Subcutaneous abdominal adipose tissue (tissue), 5 donors: Measurements from ENCODE around the gene TBX20.
"Not testable (repeated sequence)": the region's sequence is repeated elsewhere in the genome, so short reads cannot be mapped to it uniquely, and the experiment has no call there.

Source experiments
- H3K27ac ChIP-seq: one replicate; pipeline ENCODE4 v1.7.0; 2013; ENCODE audit warnings: low read depth, mild to moderate bottlenecking, inconsistent platforms, low read length, moderate library complexity
- H3K27me3 ChIP-seq, 5 donors: one replicate each; pipeline ENCODE4 v1.7.0; 2013; ENCODE audit warnings: low read length in 5 of 5, inconsistent platforms in 1 of 5; ENCODE audit not compliant: control insufficient read depth in 5 of 5, insufficient read depth in 4 of 5
- H3K36me3 ChIP-seq, 5 donors: one replicate each; pipeline ENCODE4 v1.7.0; 2013; ENCODE audit warnings: low read length in 5 of 5; ENCODE audit not compliant: control insufficient read depth in 5 of 5, insufficient read depth in 5 of 5
- H3K4me1 ChIP-seq, 5 donors: one replicate each; pipeline ENCODE4 v1.7.0; 2013; ENCODE audit warnings: low read length in 5 of 5, mild to moderate bottlenecking in 3 of 5, moderate library complexity in 1 of 5; ENCODE audit not compliant: control insufficient read depth in 5 of 5, insufficient read depth in 5 of 5
- H3K4me3 ChIP-seq, 5 donors: one replicate each; pipeline ENCODE4 v1.7.0; 2013; ENCODE audit warnings: low read length in 5 of 5, low read depth in 1 of 5
- H3K9ac ChIP-seq, 5 donors: one replicate each; pipeline ENCODE4 v1.7.0; 2013; ENCODE audit warnings: low read length in 5 of 5, mild to moderate bottlenecking in 4 of 5, moderate library complexity in 3 of 5
- H3K9me3 ChIP-seq, 5 donors: one replicate each; pipeline ENCODE4 v1.7.0; 2013; ENCODE audit warnings: low read length in 5 of 5; ENCODE audit not compliant: control insufficient read depth in 5 of 5
- donor health status: healthy.
- donor health status: healthy.
- donor health status: healthy.
- donor health status: healthy.
- donor health status: healthy.

The TBX20 gene

DNA sequence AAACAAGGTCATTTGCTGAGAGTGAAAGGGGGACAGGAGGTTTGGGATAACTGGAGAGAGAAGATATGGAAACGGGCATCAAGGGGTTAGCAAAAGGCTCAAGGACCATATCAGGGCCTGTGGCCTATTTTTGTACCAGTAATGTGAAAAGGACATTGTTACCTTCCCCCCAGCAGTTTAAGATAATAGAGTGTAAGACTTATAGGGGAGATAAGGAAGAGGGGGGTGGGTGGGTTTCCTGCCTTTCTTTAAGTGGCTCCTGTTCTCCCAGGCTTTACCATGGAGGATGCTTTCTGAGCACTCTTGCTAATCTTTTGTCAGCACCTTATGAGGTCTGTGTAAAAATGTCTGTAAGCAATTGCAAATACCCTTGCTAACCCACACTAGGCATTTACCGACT is 80.7 kb downstream of the TBX20 start:
- H3K9me3 ChIP-seq, H3K9ac ChIP-seq, H3K27ac ChIP-seq, H3K4me1 ChIP-seq, H3K36me3 ChIP-seq, H3K27me3 ChIP-seq, H3K4me3 ChIP-seq: not testable (repeated sequence)

DNA sequence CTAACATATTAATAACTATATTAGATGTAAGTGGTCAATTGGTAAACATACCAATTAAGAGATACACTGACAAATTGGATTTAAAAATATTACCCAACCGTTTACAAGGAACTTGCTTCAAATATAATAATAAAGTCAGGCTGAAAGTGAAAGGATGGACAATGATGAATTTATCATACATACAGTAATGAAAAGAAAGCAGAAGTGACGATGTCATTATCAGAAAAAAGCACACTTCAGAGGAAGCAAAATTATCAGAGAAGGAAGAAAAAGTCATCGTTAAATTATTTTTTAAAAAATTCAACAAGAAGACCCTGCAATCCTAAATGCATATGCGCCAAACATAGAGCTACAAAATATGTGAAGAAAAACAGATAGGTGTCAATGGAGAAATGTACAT is 81.8 kb downstream of the TBX20 start:
- not testable (repeated sequence) for H3K9ac ChIP-seq, H3K9me3 ChIP-seq, H3K4me1 ChIP-seq, H3K36me3 ChIP-seq, H3K27ac ChIP-seq, H3K4me3 ChIP-seq, H3K27me3 ChIP-seq

DNA sequence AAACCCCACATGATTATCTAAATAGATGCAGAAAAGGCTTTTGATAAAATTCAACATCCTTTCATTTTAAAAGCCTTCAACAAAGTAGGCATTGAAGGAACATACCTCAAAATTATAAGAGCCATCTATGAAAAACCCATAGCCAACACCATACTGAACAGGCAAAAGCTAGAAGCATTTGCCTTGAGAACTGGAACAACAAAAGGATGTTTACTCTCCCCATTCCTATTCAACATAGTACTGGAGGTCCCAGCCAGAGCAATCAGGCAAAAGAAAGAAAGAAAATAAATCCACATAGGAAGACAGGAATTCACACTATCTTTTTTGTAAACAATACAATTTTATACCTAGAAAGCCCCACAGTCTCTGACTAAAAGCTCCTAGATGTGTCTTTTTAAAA is 86.2 kb downstream of the TBX20 start:
- not testable (repeated sequence) for H3K27me3 ChIP-seq, H3K27ac ChIP-seq, H3K4me3 ChIP-seq, H3K9me3 ChIP-seq, H3K9ac ChIP-seq, H3K36me3 ChIP-seq, H3K4me1 ChIP-seq

DNA sequence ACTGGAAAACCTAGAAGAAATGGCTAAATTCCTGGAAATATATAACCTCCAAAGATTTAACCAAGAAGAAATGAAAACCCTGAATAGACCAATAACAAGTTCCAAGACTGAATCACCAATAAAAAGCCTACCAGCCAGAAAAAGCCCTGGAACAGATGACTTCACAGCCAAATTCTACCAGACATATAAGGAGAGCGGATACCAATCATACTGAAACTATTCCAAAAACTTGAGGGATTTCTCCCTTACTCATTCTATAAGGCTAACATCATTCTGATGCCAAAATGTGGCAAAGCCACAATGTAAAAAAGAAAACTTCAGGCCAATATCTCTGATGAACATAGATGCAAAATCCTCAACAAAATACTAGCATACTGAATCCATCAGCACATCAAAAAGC is 86.7 kb downstream of the TBX20 start:
- not testable (repeated sequence) for H3K4me3 ChIP-seq, H3K9ac ChIP-seq, H3K27ac ChIP-seq, H3K4me1 ChIP-seq, H3K9me3 ChIP-seq, H3K36me3 ChIP-seq, H3K27me3 ChIP-seq

DNA sequence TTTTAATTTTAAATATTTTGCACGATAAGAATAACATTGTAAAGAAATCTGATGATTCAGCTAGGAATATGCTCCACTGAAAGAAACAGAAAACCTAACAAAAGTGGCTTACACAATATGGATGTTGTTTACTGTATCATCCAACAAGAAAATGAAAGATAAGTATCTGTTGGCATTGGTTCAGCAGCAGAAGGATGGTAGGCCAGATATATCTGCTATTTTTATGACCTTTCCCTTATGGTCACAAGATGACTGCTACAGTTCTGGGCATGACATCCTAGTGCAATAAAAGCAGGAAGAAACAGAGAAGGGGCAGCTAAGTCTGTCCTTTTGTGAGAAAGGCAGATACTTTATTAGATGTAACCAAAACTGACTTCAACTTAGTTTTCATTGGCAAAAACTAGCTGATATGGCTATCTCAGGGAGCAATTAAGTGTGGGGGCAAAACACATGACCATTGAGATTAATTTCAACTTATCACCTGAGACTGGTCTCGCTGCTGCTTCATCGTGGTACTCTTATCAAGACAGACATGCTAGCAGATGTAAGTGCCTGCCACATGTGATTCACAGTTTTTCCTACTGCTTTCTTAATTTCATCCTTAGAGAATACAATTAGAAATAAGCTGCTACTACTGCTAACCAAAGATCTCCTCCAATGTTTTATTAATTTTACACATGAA is 92.7 kb downstream of the TBX20 start:
- not testable (repeated sequence) for H3K9ac ChIP-seq, H3K4me1 ChIP-seq, H3K36me3 ChIP-seq, H3K9me3 ChIP-seq, H3K27ac ChIP-seq, H3K27me3 ChIP-seq, H3K4me3 ChIP-seq
